A673 (cell line): Measurements from ENCODE around the gene RPS18. TPM values are rescaled to one million over a fixed set of nuclear protein-coding genes. Genes with fewer than 3 reads are reported as not detected.

ENCODE experiments used
- BruUV-seq: library from RNA; stranded (reverse); fragments of 400-500 nt; replicated peaks from 2 replicates; lab custom pipeline; 2021; lab: Mats Ljungman, UMichigan
- CTCF ChIA-PET: fragments of 300-600 bp; sonication (Branson Sonifier 250); formaldehyde crosslinking; loops from one replicate; lab custom pipeline; 2022; ENCODE audit warnings: antibody characterized with exemption; lab: Charles Lee
- POLR2A ChIA-PET: fragments of 300-600 bp; sonication (Branson Sonifier 250); formaldehyde crosslinking; loops from one replicate; lab custom pipeline; 2022; ENCODE audit warnings: antibody characterized with exemption; ENCODE audit not compliant: low non-redundant PET; lab: Charles Lee
- DNase-seq: peaks from one replicate; pipeline ENCODE4 v3.0.0-alpha.2; 2015; ENCODE audit warnings: low spot score
- H3K27ac ChIP-seq: fragments of 200-600 bp; sonication (generic); 2 replicates; pipeline ENCODE4 v1.5.1; 2016; ENCODE audit warnings: mixed run types, low read depth, mild to moderate bottlenecking, mixed read lengths, antibody characterized with exemption, low read length; ENCODE audit not compliant: poor library complexity, severe bottlenecking
- H3K27me3 ChIP-seq: fragments of 200-600 bp; sonication (generic); replicated peaks from 2 replicates; pipeline ENCODE4 v1.6.1; 2017; ENCODE audit warnings: mixed run types, low read depth, mild to moderate bottlenecking, mixed read lengths, antibody characterized with exemption, low read length; ENCODE audit not compliant: insufficient read depth, poor library complexity
- H3K36me3 ChIP-seq: fragments of 200-600 bp; sonication (generic); 2 replicates; pipeline ENCODE4 v1.6.1; 2016; ENCODE audit warnings: mixed run types, mild to moderate bottlenecking, mixed read lengths, antibody characterized with exemption, low read length; ENCODE audit not compliant: insufficient read depth, poor library complexity, severe bottlenecking
- H3K4me1 ChIP-seq: fragments of 200-600 bp; sonication (generic); 2 replicates; pipeline ENCODE4 v1.6.1; 2017; ENCODE audit warnings: mixed run types, mild to moderate bottlenecking, mixed read lengths, antibody characterized with exemption, low read length; ENCODE audit not compliant: insufficient read depth, poor library complexity, severe bottlenecking
- H3K4me3 ChIP-seq: fragments of 200-600 bp; sonication (generic); 2 replicates; pipeline ENCODE4 v1.5.1; 2016; ENCODE audit warnings: low read depth, mixed run types, mild to moderate bottlenecking, mixed read lengths, low read length; ENCODE audit not compliant: poor library complexity, severe bottlenecking
- H3K9me3 ChIP-seq: fragments of 200-600 bp; sonication (generic); 2 replicates; pipeline ENCODE4 v1.6.1; 2016; ENCODE audit warnings: mixed run types, low read depth, mild to moderate bottlenecking, mixed read lengths, antibody characterized with exemption, low read length; ENCODE audit not compliant: poor library complexity, severe bottlenecking
- CTCF ChIP-seq: fragments of 300-800, 200-600 bp; sonication (generic); conservative IDR thresholded peaks from 2 replicates; pipeline ENCODE4 v1.5.1; 2017; ENCODE audit warnings: low read depth, mild to moderate bottlenecking, antibody characterized with exemption, low read length, moderate library complexity, mixed read lengths
- EZH2 ChIP-seq: fragments of 200-600 bp; sonication (generic); IDR thresholded peaks from 2 replicates; pipeline ENCODE4 v1.6.1; 2017; ENCODE audit warnings: borderline replicate concordance, low read depth, mild to moderate bottlenecking, mixed read lengths, antibody characterized with exemption, low read length; ENCODE audit not compliant: poor library complexity, severe bottlenecking
- intact Hi-C: fragments of 100-400 bp; cut with micrococcal nuclease; formaldehyde crosslinking; loops from one replicate; pipeline ENCODE4 v1.10.0; 2022; ENCODE audit not compliant: unreplicated experiment
- total RNA-seq: library from RNA; stranded (reverse); gene quantifications from 2 replicates; pipeline ENCODE4 v1.2.3, GENCODE V29; 2021

The RPS18 gene
- total RNA-seq, 1 experiment from 2014 or later, result 1,781 TPM

- TSS peak; percentile 92 for BruUV-seq
- ChIA-PET POLR2A (no interaction called here), CTCF (interaction anchor here (1.0 to 1.2 kb wide), 2 partner anchors 10 to 12 kb away, joined by 5 read pairs; partner anchors contain the start of genes B3GALT4 and RGL2)
- Histone ChIP-seq H3K36me3 (peaks cover 27% of the 10 kb centered on the region), H3K4me3 (peak overlapping the region; percentile 74), H3K27me3 (no peaks in the 10 kb centered on the region), H3K9me3 (no peaks in the 10 kb centered on the region), H3K4me1 (peaks cover 16% of the 10 kb centered on the region), H3K27ac (peak overlapping the region; percentile 67)
- DNase-seq, result no peak
- intact Hi-C loops, result no loop called here
- TF ChIP-seq EZH2 (no peak), CTCF (no peak)
Observed at GRCh38 chr6:33289784-33290315, 18.0 kb downstream of the RPS18 start.

- peaks cover 26% of the 10 kb centered on the region for H3K36me3 ChIP-seq
- peak overlapping the region; percentile 67 for H3K27ac ChIP-seq
- no TSS peak for BruUV-seq
- no peaks in the 10 kb centered on the region for H3K27me3 ChIP-seq
- no peak for DNase-seq
- ChIA-PET CTCF (no interaction called here), POLR2A (no interaction called here)
- no peak for TF ChIP-seq CTCF
- TF ChIP-seq EZH2, result no peak
- peaks cover 16% of the 10 kb centered on the region for H3K4me1 ChIP-seq
- intact Hi-C loops, result no loop called here
- no peaks in the 10 kb centered on the region for H3K9me3 ChIP-seq
- H3K4me3 ChIP-seq, result peak overlapping the region; percentile 74
Observed at GRCh38 chr6:33290459-33290858, 18.6 kb downstream of the RPS18 start.

GRCh38 chr6:33292996-33293682 is 21.3 kb downstream of the RPS18 start:
- Histone ChIP-seq H3K36me3 (peaks cover 20% of the 10 kb centered on the region), H3K27ac (no peak overlapping the region), H3K9me3 (no peaks in the 10 kb centered on the region), H3K4me1 (peaks cover 19% of the 10 kb centered on the region), H3K4me3 (no peak overlapping the region), H3K27me3 (no peaks in the 10 kb centered on the region)
- BruUV-seq, result no TSS peak
- TF ChIP-seq EZH2, result no peak
- TF ChIP-seq CTCF, result no peak
- DNase-seq, result no peak
- ChIA-PET POLR2A (no interaction called here), CTCF (no interaction called here)
- intact Hi-C loops, result no loop called here
